Lung (tissue), 12 donors: ENCODE results near the gene GNAL. TPM values are rescaled to one million over a fixed set of nuclear protein-coding genes. Genes with fewer than 3 reads are reported as not detected.

Experiments used
- ATAC-seq: fragments of 200-7000 bp; cut with Tn5 transposase; one replicate; pipeline ENCODE4 v1.9.1; 2020; ENCODE audit warnings: moderate number of reproducible peaks; ENCODE audit not compliant: insufficient read depth, low FRiP score
- DNase-seq, 3 donors: peaks; one replicate each; pipeline ENCODE4 v3.0.0-alpha.2; 2013 to 2017
- H3K27ac ChIP-seq, 2 donors: one replicate each; pipeline ENCODE4 v1.5.1; 2013; ENCODE audit warnings: mild to moderate bottlenecking in 2 of 2, moderate library complexity in 2 of 2, control low read depth in 1 of 2, inconsistent platforms in 1 of 2, low read depth in 1 of 2, low read length in 1 of 2
- H3K27me3 ChIP-seq, 3 donors: one replicate each; pipeline ENCODE4 v1.5.1; 2013; ENCODE audit warnings: low read length in 2 of 3; ENCODE audit not compliant: control insufficient read depth in 3 of 3, insufficient read depth in 3 of 3
- H3K36me3 ChIP-seq, 4 donors: one replicate each; pipeline ENCODE4 v1.5.1; 2013; ENCODE audit warnings: low read length in 4 of 4, mild to moderate bottlenecking in 1 of 4, moderate library complexity in 1 of 4; ENCODE audit not compliant: control insufficient read depth in 4 of 4, insufficient read depth in 4 of 4
- H3K4me1 ChIP-seq, 5 donors: one replicate each; pipeline ENCODE4 v1.5.1; 2013; ENCODE audit warnings: low read length in 5 of 5, mild to moderate bottlenecking in 2 of 5, moderate library complexity in 1 of 5; ENCODE audit not compliant: control insufficient read depth in 5 of 5, insufficient read depth in 5 of 5
- H3K4me3 ChIP-seq: one replicate; pipeline ENCODE4 v1.5.1; 2013; ENCODE audit warnings: mild to moderate bottlenecking, control low read depth, moderate library complexity
- H3K9ac ChIP-seq, 2 donors: one replicate each; pipeline ENCODE4 v1.5.1; 2013; ENCODE audit warnings: low read length in 2 of 2, control low read depth in 1 of 2; ENCODE audit not compliant: insufficient read depth in 1 of 2
- H3K9me3 ChIP-seq, 4 donors: one replicate each; pipeline ENCODE4 v1.5.1; 2013; ENCODE audit warnings: low read length in 3 of 4, mild to moderate bottlenecking in 1 of 4, moderate library complexity in 1 of 4; ENCODE audit not compliant: control insufficient read depth in 4 of 4, insufficient read depth in 3 of 4
- WGBS, 2 donors: extraction: QIAGEN DNeasy Blood & Tissue Kit; methylation state at CpG; one replicate each; pipeline ENCODE4 v1.1.7; 2013; 5-methylcytosine and 5-hydroxymethylcytosine counted together
- polyA plus RNA-seq, 2 donors: library from polyadenylated mRNA; stranded (reverse); fragments of 200-250 nt; gene quantifications; one replicate each; pipeline ENCODE4 v1.2.1, GENCODE V29; 2013
- total RNA-seq, 2 donors: library from RNA; depleted of rRNA in 1 of 2; stranded (reverse); fragments of >200 nt in 1 of 2; gene quantifications; one replicate each; pipeline ENCODE4 v1.2.1, GENCODE V29; 2014 to 2021
- TF ChIP-seq, protein P1 (sequence below): IDR thresholded peaks from 2 replicates; pipeline ENCODE4 v1.5.1; 2012; ENCODE audit warnings: mild to moderate bottlenecking; ENCODE audit errors: control extremely low read depth, extremely low read depth
- donor health status: control.
- donor health status: control.
- donor health status: Bipolar disorder and iron deficiency.
- donor health status: healthy.
- donor health status: DM: yes; HTN: yes; CAD: no.

Gene GNAL
- total and polyA plus RNA-seq, 4 donors = 0.49 to 3.7 (median 2.5) TPM

DNA sequence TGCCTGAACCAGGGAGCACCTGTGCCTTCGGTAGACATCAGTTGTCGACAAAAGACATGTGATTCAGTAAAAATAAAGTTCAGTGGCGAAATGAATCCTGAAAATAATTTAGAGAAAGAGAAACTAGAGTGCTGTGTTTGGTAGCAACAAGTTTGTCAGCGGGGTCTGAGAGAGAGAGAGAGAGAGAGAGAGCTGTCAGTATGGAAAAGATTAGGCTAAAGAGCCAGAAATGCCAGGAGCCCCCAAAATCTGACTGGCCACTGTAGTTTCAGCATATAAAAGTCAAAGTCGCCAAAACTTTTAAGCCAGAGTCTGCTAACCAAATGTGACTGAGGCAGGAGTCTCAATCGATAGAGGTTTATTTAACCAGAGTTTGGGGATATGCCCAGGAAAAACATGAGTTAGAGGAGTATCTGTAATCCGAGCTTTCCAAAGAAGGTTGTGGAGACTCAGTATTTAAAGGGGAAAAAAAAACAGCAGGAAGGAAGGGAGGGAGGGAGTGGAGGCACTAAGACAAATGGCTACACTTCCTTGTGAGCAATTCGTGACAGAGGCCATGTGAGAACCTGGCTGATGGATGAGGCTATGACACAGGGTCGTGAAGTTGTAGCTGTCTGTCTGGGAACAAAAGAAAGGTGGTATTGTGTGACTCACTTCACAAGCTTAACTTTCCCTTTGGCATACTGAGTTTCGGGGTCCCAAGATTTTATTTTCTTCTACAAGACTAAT lies 20.5 kb upstream of the GNAL start:
- TF ChIP-seq, protein P1, sequence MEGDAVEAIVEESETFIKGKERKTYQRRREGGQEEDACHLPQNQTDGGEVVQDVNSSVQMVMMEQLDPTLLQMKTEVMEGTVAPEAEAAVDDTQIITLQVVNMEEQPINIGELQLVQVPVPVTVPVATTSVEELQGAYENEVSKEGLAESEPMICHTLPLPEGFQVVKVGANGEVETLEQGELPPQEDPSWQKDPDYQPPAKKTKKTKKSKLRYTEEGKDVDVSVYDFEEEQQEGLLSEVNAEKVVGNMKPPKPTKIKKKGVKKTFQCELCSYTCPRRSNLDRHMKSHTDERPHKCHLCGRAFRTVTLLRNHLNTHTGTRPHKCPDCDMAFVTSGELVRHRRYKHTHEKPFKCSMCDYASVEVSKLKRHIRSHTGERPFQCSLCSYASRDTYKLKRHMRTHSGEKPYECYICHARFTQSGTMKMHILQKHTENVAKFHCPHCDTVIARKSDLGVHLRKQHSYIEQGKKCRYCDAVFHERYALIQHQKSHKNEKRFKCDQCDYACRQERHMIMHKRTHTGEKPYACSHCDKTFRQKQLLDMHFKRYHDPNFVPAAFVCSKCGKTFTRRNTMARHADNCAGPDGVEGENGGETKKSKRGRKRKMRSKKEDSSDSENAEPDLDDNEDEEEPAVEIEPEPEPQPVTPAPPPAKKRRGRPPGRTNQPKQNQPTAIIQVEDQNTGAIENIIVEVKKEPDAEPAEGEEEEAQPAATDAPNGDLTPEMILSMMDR = no peak
- no peak overlapping the region for H3K4me3 ChIP-seq
- no peaks in the 10 kb centered on the region for H3K4me1 ChIP-seq
- DNase-seq (peak in 1 of 3 donors; percentile 15), ATAC-seq (no peak)
- H3K36me3 ChIP-seq = no peaks in the 10 kb centered on the region
- H3K27me3 ChIP-seq = peaks cover 0 to 3% (median 0%) of the 10 kb centered on the region in 3 donors
- 59 to 66% methylated on average over 10 of the region's 10 CpGs for WGBS, 2 donors
- H3K9ac ChIP-seq = no peak overlapping the region
- no peak overlapping the region for H3K27ac ChIP-seq
- H3K9me3 ChIP-seq = no peaks in the 10 kb centered on the region

- H3K4me1 ChIP-seq = no peaks in the 10 kb centered on the region
- peaks cover 0 to 3% (median 0%) of the 10 kb centered on the region in 3 donors for H3K27me3 ChIP-seq
- H3K36me3 ChIP-seq = no peaks in the 10 kb centered on the region
- DNase-seq (no peak), ATAC-seq (no peak)
- TF ChIP-seq, protein P1 = no peak
- no peak overlapping the region for H3K4me3 ChIP-seq
- no peak overlapping the region for H3K9ac ChIP-seq
- WGBS, 2 donors = 86 to 91% methylated on average over 14 of the region's 14 CpGs
- no peak overlapping the region for H3K27ac ChIP-seq
- H3K9me3 ChIP-seq = no peaks in the 10 kb centered on the region
Observed at GRCh38 chr18:11669271-11669947, 19.7 kb upstream of the GNAL start.

GRCh38 chr18:11669948-11670275 lies 19.2 kb upstream of the GNAL start:
- WGBS, 2 donors = 75 to 83% methylated on average over 9 to 10 of the region's 10 CpGs
- DNase-seq = no peak
- Histone ChIP-seq H3K9me3 (no peaks in the 10 kb centered on the region), H3K9ac (no peak overlapping the region), H3K27ac (no peak overlapping the region), H3K4me3 (no peak overlapping the region), H3K27me3 (no peaks in the 10 kb centered on the region), H3K36me3 (no peaks in the 10 kb centered on the region), H3K4me1 (no peaks in the 10 kb centered on the region)
- ATAC-seq = no peak
- TF ChIP-seq, protein P1 = no peak
